Mesenchymal stem cell (in vitro differentiated cells and primary cell): ENCODE data around the gene ZNF264.

Source experiments
- DNase-seq: peaks from one replicate; pipeline ENCODE4 v3.0.0-alpha.2; 2013
- H2AFZ ChIP-seq: one replicate; pipeline ENCODE4 v1.6.1; 2013; ENCODE audit warnings: low read depth, mild to moderate bottlenecking, control low read depth, inconsistent platforms, low read length, moderate library complexity
- H2AK5ac ChIP-seq: 2 replicates; pipeline ENCODE4 v1.6.1; 2013; ENCODE audit warnings: low read length, moderate library complexity, mild to moderate bottlenecking, inconsistent platforms; ENCODE audit not compliant: severe bottlenecking
- H2BK120ac ChIP-seq: one replicate; pipeline ENCODE4 v1.6.1; 2013; ENCODE audit warnings: low read depth, mild to moderate bottlenecking, inconsistent platforms, low read length, moderate library complexity
- H2BK12ac ChIP-seq, 2 experiments: one replicate each; pipeline ENCODE4 v1.6.1; 2013; ENCODE audit warnings: inconsistent platforms in 2 of 2, low read length in 2 of 2, mild to moderate bottlenecking in 2 of 2, moderate library complexity in 2 of 2, control low read depth in 1 of 2
- H2BK15ac ChIP-seq: one replicate; pipeline ENCODE4 v1.6.1; 2013; ENCODE audit warnings: mild to moderate bottlenecking, low read depth, inconsistent platforms; ENCODE audit not compliant: poor library complexity, severe bottlenecking
- H2BK5ac ChIP-seq: 2 replicates; pipeline ENCODE4 v1.6.1; 2013; ENCODE audit warnings: low read depth, mild to moderate bottlenecking, low read length, control low read depth, inconsistent platforms; ENCODE audit not compliant: poor library complexity, severe bottlenecking
- H3K14ac ChIP-seq, 2 experiments: one replicate each; pipeline ENCODE4 v1.6.1; 2013; ENCODE audit warnings: inconsistent platforms in 2 of 2, low read length in 2 of 2, control low read depth in 1 of 2, mild to moderate bottlenecking in 1 of 2, moderate library complexity in 1 of 2
- H3K18ac ChIP-seq, 2 experiments: one replicate each; pipeline ENCODE4 v1.6.1; 2013; ENCODE audit warnings: inconsistent platforms in 2 of 2, low read length in 2 of 2, control low read depth in 1 of 2, low read depth in 1 of 2, mild to moderate bottlenecking in 1 of 2
- H3K23ac ChIP-seq, 2 experiments: one replicate each; pipeline ENCODE4 v1.6.1; 2013; ENCODE audit warnings: inconsistent platforms in 2 of 2, low read length in 2 of 2, mild to moderate bottlenecking in 2 of 2, moderate library complexity in 2 of 2, control low read depth in 1 of 2
- H3K27ac ChIP-seq: 2 replicates; pipeline ENCODE4 v1.5.1; 2013; ENCODE audit warnings: mild to moderate bottlenecking, moderate library complexity, low read length, control low read depth, inconsistent platforms; ENCODE audit not compliant: poor library complexity, severe bottlenecking
- H3K27me3 ChIP-seq, 2 experiments: 2 replicates each; pipeline versions ENCODE4 v1.6.1 to v1.7.0; 2013; ENCODE audit warnings: low read length in 2 of 2, mild to moderate bottlenecking in 2 of 2, moderate library complexity in 2 of 2, control low read depth in 1 of 2, inconsistent platforms in 1 of 2; ENCODE audit not compliant: control insufficient read depth in 1 of 2, insufficient read depth in 1 of 2
- H3K36me3 ChIP-seq, 2 experiments: 2 replicates each; pipeline versions ENCODE4 v1.6.1 to v1.7.0; 2013; ENCODE audit warnings: low read length in 2 of 2, control low read depth in 1 of 2, inconsistent platforms in 1 of 2, low read depth in 1 of 2, mild to moderate bottlenecking in 1 of 2; ENCODE audit not compliant: insufficient read depth in 2 of 2, control insufficient read depth in 1 of 2
- H3K4ac ChIP-seq, 2 experiments: one replicate each; pipeline ENCODE4 v1.6.1; 2013; ENCODE audit warnings: inconsistent platforms in 2 of 2, low read length in 2 of 2, mild to moderate bottlenecking in 2 of 2, moderate library complexity in 2 of 2, control low read depth in 1 of 2, low read depth in 1 of 2
- H3K4me1 ChIP-seq: 2 replicates; pipeline ENCODE4 v1.6.1; 2013; ENCODE audit warnings: low read depth, low read length, control low read depth; ENCODE audit not compliant: control insufficient read depth, insufficient read depth
- H3K4me2 ChIP-seq: 2 replicates; pipeline ENCODE4 v1.6.1; 2013; ENCODE audit warnings: low read length, mild to moderate bottlenecking, inconsistent platforms; ENCODE audit not compliant: poor library complexity, severe bottlenecking
- H3K4me3 ChIP-seq, 2 experiments: 2 replicates each; pipeline versions ENCODE4 v1.5.1 to v1.7.0; 2013; ENCODE audit warnings: low read length in 2 of 2, mild to moderate bottlenecking in 2 of 2, control low read depth in 1 of 2, low read depth in 1 of 2; ENCODE audit not compliant: insufficient read depth in 1 of 2
- H3K79me1 ChIP-seq: replicated peaks from 2 replicates; pipeline ENCODE4 v1.6.1; 2013; ENCODE audit warnings: mild to moderate bottlenecking, control low read depth, low read length, inconsistent platforms; ENCODE audit not compliant: poor library complexity, severe bottlenecking
- H3K9ac ChIP-seq: 2 replicates; pipeline ENCODE4 v1.7.0; 2013; ENCODE audit warnings: mild to moderate bottlenecking, low read length, moderate library complexity
- H3K9me3 ChIP-seq: 2 replicates; pipeline ENCODE4 v1.7.0; 2013; ENCODE audit warnings: mild to moderate bottlenecking, low read length; ENCODE audit not compliant: control insufficient read depth
- H4K8ac ChIP-seq: one replicate; pipeline ENCODE4 v1.6.1; 2013; ENCODE audit warnings: inconsistent platforms, mild to moderate bottlenecking, low read length, moderate library complexity
- H4K91ac ChIP-seq: one replicate; pipeline ENCODE4 v1.6.1; 2013; ENCODE audit warnings: mild to moderate bottlenecking, low read length, inconsistent platforms
- WGBS: methylation state at CpG from one replicate; pipeline ENCODE4 v1.1.7; 2013; ENCODE audit warnings: mixed read lengths; 5-methylcytosine and 5-hydroxymethylcytosine counted together

The ZNF264 gene

DNA sequence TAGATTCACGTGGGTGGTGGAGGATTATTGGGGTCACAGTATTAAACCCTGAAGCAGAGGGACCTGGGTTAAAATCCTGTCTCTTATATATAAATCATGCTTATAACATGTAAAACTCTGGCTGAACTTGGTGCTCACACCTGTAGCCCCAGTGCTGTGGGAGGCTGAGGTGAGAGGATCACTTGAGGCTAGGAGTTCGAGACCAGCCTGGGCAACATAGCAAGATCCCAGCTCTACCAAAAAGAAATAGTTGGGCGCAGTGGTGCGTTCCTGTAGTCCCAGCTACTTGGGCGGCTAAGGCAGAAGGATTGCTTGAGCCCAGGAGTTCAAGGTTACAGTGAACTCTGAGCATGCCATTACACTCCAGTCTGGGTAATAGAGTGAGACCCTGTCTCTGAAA, 51.5 kb downstream of the ZNF264 start:
- Histone ChIP-seq H3K4me1 (peaks cover 9% of the 10 kb centered on the region), H3K9me3 (no peaks in the 10 kb centered on the region), H3K4me3 (no peak overlapping the region), H2BK5ac (no peak overlapping the region), H2AFZ (no peak overlapping the region), H3K27me3 (no peaks in the 10 kb centered on the region), H2BK12ac (no peak overlapping the region), H2BK15ac (no peak overlapping the region), H4K91ac (no peak overlapping the region), H2BK120ac (no peak overlapping the region), H3K9ac (no peak overlapping the region), H3K27ac (no peak overlapping the region), H3K18ac (no peak overlapping the region), H3K4me2 (no peak overlapping the region), H3K14ac (no peak overlapping the region), H2AK5ac (no peak overlapping the region), H3K36me3 (peaks cover 37 to 43% of the 10 kb centered on the region in 2 experiments), H3K4ac (no peak overlapping the region), H4K8ac (no peak overlapping the region), H3K79me1 (peaks cover 38% of the 10 kb centered on the region), H3K23ac (no peak overlapping the region)
- DNase-seq: no peak
- 95% methylated on average over 4 of the region's 5 CpGs for WGBS

DNA sequence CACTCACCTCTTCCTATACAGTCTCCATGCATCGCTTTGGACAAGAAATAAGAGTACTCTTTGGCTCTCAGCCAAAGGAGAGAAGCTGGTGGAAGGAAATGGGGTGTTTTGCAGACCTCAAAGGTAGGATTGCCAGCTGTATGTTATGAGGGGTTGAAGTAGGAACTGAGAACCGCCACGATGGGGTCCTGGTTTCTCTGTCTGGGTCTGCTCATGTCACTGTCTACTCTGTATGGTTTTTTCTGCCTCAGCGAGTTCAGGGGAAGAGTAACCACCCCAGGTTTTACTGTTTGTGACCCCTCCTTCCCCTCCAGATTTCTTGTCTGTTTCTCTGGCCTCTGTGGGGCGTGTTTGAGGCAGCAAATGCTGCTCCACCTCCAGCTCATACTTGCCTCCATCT, 53.2 kb downstream of the ZNF264 start:
- H3K14ac ChIP-seq: no peak overlapping the region
- H3K27me3 ChIP-seq: no peaks in the 10 kb centered on the region
- WGBS: 97% methylated on average over 5 of the region's 5 CpGs
- H3K4me3 ChIP-seq: no peak overlapping the region
- no peak overlapping the region for H3K4me2 ChIP-seq
- no peak overlapping the region for H2BK15ac ChIP-seq
- H2BK12ac ChIP-seq: no peak overlapping the region
- H3K23ac ChIP-seq: no peak overlapping the region
- H2AK5ac ChIP-seq: no peak overlapping the region
- H4K91ac ChIP-seq: no peak overlapping the region
- H2AFZ ChIP-seq: no peak overlapping the region
- no peak overlapping the region for H2BK120ac ChIP-seq
- no peak overlapping the region for H3K18ac ChIP-seq
- H3K4me1 ChIP-seq: peaks cover 9% of the 10 kb centered on the region
- H3K9me3 ChIP-seq: no peaks in the 10 kb centered on the region
- peaks cover 49% of the 10 kb centered on the region for H3K79me1 ChIP-seq
- H4K8ac ChIP-seq: no peak overlapping the region
- no peak overlapping the region for H2BK5ac ChIP-seq
- no peak overlapping the region for H3K27ac ChIP-seq
- peaks cover 48 to 59% of the 10 kb centered on the region in 2 experiments for H3K36me3 ChIP-seq
- H3K9ac ChIP-seq: no peak overlapping the region
- H3K4ac ChIP-seq: no peak overlapping the region
- DNase-seq: no peak

DNA sequence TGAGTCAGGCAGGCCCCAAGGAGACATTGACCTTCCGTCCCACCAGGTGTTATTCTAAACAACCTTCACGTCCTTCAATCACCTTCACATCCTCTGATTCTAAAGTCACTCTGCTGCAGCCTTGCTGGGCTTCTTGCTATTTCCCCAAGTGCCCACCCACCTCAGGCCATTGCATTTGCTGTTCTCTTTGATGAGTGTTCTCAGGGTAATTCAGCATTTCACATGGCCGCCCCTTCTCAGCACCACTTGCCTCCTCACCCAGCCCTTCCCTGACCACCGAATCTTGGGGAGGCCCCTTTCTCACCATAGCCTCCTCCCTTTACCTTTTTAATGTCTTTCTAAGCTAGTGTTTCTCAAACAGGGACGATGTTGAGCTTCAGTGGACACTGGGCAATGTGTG, 53.8 kb downstream of the ZNF264 start:
- Histone ChIP-seq H3K79me1 (peaks cover 51% of the 10 kb centered on the region), H2AFZ (no peak overlapping the region), H3K14ac (no peak overlapping the region), H3K27ac (no peak overlapping the region), H2BK120ac (no peak overlapping the region), H4K8ac (no peak overlapping the region), H2BK5ac (no peak overlapping the region), H3K23ac (no peak overlapping the region), H4K91ac (no peak overlapping the region), H2AK5ac (no peak overlapping the region), H2BK12ac (no peak overlapping the region), H3K18ac (no peak overlapping the region), H3K9me3 (no peaks in the 10 kb centered on the region), H3K4me3 (no peak overlapping the region), H3K9ac (no peak overlapping the region), H2BK15ac (no peak overlapping the region), H3K4ac (no peak overlapping the region), H3K27me3 (no peaks in the 10 kb centered on the region), H3K4me2 (no peak overlapping the region), H3K4me1 (peaks cover 7% of the 10 kb centered on the region), H3K36me3 (peaks cover 50 to 63% of the 10 kb centered on the region in 2 experiments)
- no peak for DNase-seq
- 100% methylated on average over 5 of the region's 5 CpGs for WGBS

GRCh38 chr19:57245959-57246358, 54.7 kb downstream of the ZNF264 start:
- H3K36me3 ChIP-seq: peaks cover 56 to 72% of the 10 kb centered on the region in 2 experiments
- H2BK12ac ChIP-seq: no peak overlapping the region
- H2BK15ac ChIP-seq: no peak overlapping the region
- H3K9me3 ChIP-seq: no peaks in the 10 kb centered on the region
- H3K18ac ChIP-seq: no peak overlapping the region
- no peak overlapping the region for H3K4me2 ChIP-seq
- no peak overlapping the region for H2AK5ac ChIP-seq
- H3K4me3 ChIP-seq: no peak overlapping the region
- H2BK5ac ChIP-seq: no peak overlapping the region
- H3K9ac ChIP-seq: no peak overlapping the region
- H3K23ac ChIP-seq: no peak overlapping the region
- WGBS: 97% methylated on average over 6 of the region's 6 CpGs
- no peak overlapping the region for H3K4ac ChIP-seq
- no peak overlapping the region for H2BK120ac ChIP-seq
- H4K91ac ChIP-seq: no peak overlapping the region
- H3K14ac ChIP-seq: no peak overlapping the region
- H3K27me3 ChIP-seq: no peaks in the 10 kb centered on the region
- H2AFZ ChIP-seq: no peak overlapping the region
- H4K8ac ChIP-seq: no peak overlapping the region
- no peak for DNase-seq
- H3K79me1 ChIP-seq: peaks cover 55% of the 10 kb centered on the region
- no peak overlapping the region for H3K27ac ChIP-seq
- peaks cover 5% of the 10 kb centered on the region for H3K4me1 ChIP-seq
